DOHH2 (cell line): ENCODE measurements around the gene CD34.

Experiments
- H3F3A ChIP-seq: fragments of 200-600 bp; sonication (generic), shearing (Covaris generic); 2 replicates; pipeline ENCODE4 v1.6.0; 2016; ENCODE audit warnings: antibody characterized with exemption, mild to moderate bottlenecking; ENCODE audit not compliant: control insufficient read depth, insufficient read depth
- H3K27ac ChIP-seq: fragments of 200-600 bp; sonication (generic); 2 replicates; pipeline ENCODE4 v1.5.1; 2014; ENCODE audit warnings: low read depth, mild to moderate bottlenecking, low read length, moderate library complexity
- H3K27me3 ChIP-seq: fragments of 200-600 bp; sonication (generic); 2 replicates; pipeline ENCODE4 v1.6.1; 2014; ENCODE audit warnings: mild to moderate bottlenecking, low read length, mixed read lengths; ENCODE audit not compliant: control insufficient read depth
- H3K36me3 ChIP-seq: fragments of 200-600 bp; sonication (generic); 2 replicates; pipeline ENCODE4 v1.6.1; 2014; ENCODE audit warnings: mild to moderate bottlenecking, low read length, moderate library complexity, mixed read lengths; ENCODE audit not compliant: control insufficient read depth
- H3K4me1 ChIP-seq: fragments of 200-600 bp; sonication (generic); 2 replicates; pipeline ENCODE4 v1.6.1; 2014; ENCODE audit warnings: mild to moderate bottlenecking, low read length, mixed read lengths; ENCODE audit not compliant: control insufficient read depth
- H3K4me2 ChIP-seq: fragments of 200-600 bp; sonication (generic); 2 replicates; pipeline ENCODE4 v1.6.0; 2014; ENCODE audit warnings: mild to moderate bottlenecking, low read length, moderate library complexity
- H3K4me3 ChIP-seq: fragments of 200-600 bp; sonication (generic); 2 replicates; pipeline ENCODE4 v1.5.1; 2014; ENCODE audit warnings: mild to moderate bottlenecking, low read length, mixed read lengths
- H3K79me2 ChIP-seq: fragments of 200-600 bp; sonication (generic); 2 replicates; pipeline ENCODE4 v1.6.1; 2014; ENCODE audit warnings: mild to moderate bottlenecking, low read length, mixed read lengths; ENCODE audit not compliant: control insufficient read depth
- H3K9me2 ChIP-seq: fragments of 200-600 bp; sonication (generic); replicated peaks from 2 replicates; pipeline ENCODE4 v1.6.1; 2014; ENCODE audit warnings: mild to moderate bottlenecking, low read length, mixed read lengths; ENCODE audit not compliant: control insufficient read depth
- H3K9me3 ChIP-seq: fragments of 200-600 bp; sonication (generic); 2 replicates; pipeline ENCODE4 v1.6.1; 2014; ENCODE audit warnings: antibody characterized with exemption, low read length, mixed read lengths; ENCODE audit not compliant: control insufficient read depth, insufficient read depth
- H4K20me1 ChIP-seq: fragments of 200-600 bp; sonication (generic); 2 replicates; pipeline ENCODE4 v1.6.0; 2014; ENCODE audit warnings: low read depth, mild to moderate bottlenecking, antibody characterized with exemption, low read length, moderate library complexity; ENCODE audit not compliant: control insufficient read depth, insufficient read depth
- CTCF ChIP-seq: fragments of 200-600 bp; sonication (generic); IDR thresholded peaks from one replicate; pipeline ENCODE4 v1.5.1; 2014; ENCODE audit warnings: antibody characterized with exemption, mild to moderate bottlenecking, low read depth, low read length; ENCODE audit not compliant: poor library complexity, severe bottlenecking
- EZH2phosphoT487 ChIP-seq: fragments of 200-600 bp; sonication (generic); IDR thresholded peaks from 2 replicates; pipeline ENCODE4 v1.6.1; 2017; ENCODE audit warnings: borderline replicate concordance, mild to moderate bottlenecking, antibody characterized with exemption, low read length, moderate library complexity, mixed read lengths

CD34 gene

GRCh38 chr1:207903053-207903452, 7.9 kb downstream of the CD34 start:
- no peaks in the 10 kb centered on the region for H3F3A ChIP-seq
- no peak overlapping the region for H3K4me3 ChIP-seq

GRCh38 chr1:207902566-207902965, 8.4 kb downstream of the CD34 start:
- Histone ChIP-seq H3K27me3 (0 out of 2 replicates have a peak, but pooled peaks cover 2% of the 10 kb centered on the region), H3K36me3 (no peaks in the 10 kb centered on the region), H4K20me1 (no peaks in the 10 kb centered on the region), H3K9me2 (no peaks in the 10 kb centered on the region), H3F3A (no peaks in the 10 kb centered on the region), H3K4me3 (no peak overlapping the region), H3K4me2 (no peak overlapping the region), H3K27ac (no peak overlapping the region), H3K9me3 (no peaks in the 10 kb centered on the region), H3K4me1 (no peaks in the 10 kb centered on the region), H3K79me2 (no peaks in the 10 kb centered on the region)
- TF ChIP-seq EZH2phosphoT487 (no peak), CTCF (no peak)

More at GRCh38 chr1:207903053-207903452, 7.9 kb downstream of the CD34 start:
- Histone ChIP-seq H3K27ac (no peak overlapping the region), H3K4me1 (no peaks in the 10 kb centered on the region), H3K9me3 (no peaks in the 10 kb centered on the region), H3K79me2 (no peaks in the 10 kb centered on the region), H3K27me3 (0 out of 2 replicates have a peak, but pooled peaks cover 4% of the 10 kb centered on the region), H3K36me3 (no peaks in the 10 kb centered on the region), H3K9me2 (no peaks in the 10 kb centered on the region), H3K4me2 (no peak overlapping the region), H4K20me1 (no peaks in the 10 kb centered on the region)
- TF ChIP-seq EZH2phosphoT487 (no peak), CTCF (no peak)

GRCh38 chr1:207901041-207901653, 9.8 kb downstream of the CD34 start:
- no peak overlapping the region for H3K4me2 ChIP-seq
- no peaks in the 10 kb centered on the region for H3K79me2 ChIP-seq
- H4K20me1 ChIP-seq, result no peaks in the 10 kb centered on the region
- H3K27ac ChIP-seq, result no peak overlapping the region
- no peaks in the 10 kb centered on the region for H3K9me3 ChIP-seq
- H3K9me2 ChIP-seq, result no peaks in the 10 kb centered on the region
- no peak overlapping the region for H3K4me3 ChIP-seq
- TF ChIP-seq CTCF (no peak), EZH2phosphoT487 (no peak)
- no peaks in the 10 kb centered on the region for H3K36me3 ChIP-seq
- no peaks in the 10 kb centered on the region for H3K4me1 ChIP-seq
- H3F3A ChIP-seq, result no peaks in the 10 kb centered on the region
- 0 out of 2 replicates have a peak, but pooled peaks cover 2% of the 10 kb centered on the region for H3K27me3 ChIP-seq
